SKM-1 (cell line): Measurements from ENCODE around the gene SQSTM1.
"Not testable (repeated sequence)": the region's sequence is repeated elsewhere in the genome, so short reads cannot be mapped to it uniquely, and the experiment has no call there.

ENCODE experiments used
- DNase-seq: peaks from one replicate; lab custom pipeline; 2025; ENCODE audit not compliant: unreplicated experiment; lab: John Stamatoyannopoulos, UW

Gene SQSTM1

GRCh38 chr5:179841621-179842020, 20.9 kb downstream of the SQSTM1 start:
- no peak for DNase-seq

- no peak for DNase-seq
Observed at GRCh38 chr5:179852993-179853547, 32.4 kb downstream of the SQSTM1 start.

- DNase-seq = no peak
Observed at GRCh38 chr5:179854356-179854755, 33.7 kb downstream of the SQSTM1 start.

GRCh38 chr5:179858241-179858585, 37.5 kb downstream of the SQSTM1 start:
- no peak for DNase-seq

GRCh38 chr5:179858586-179859427, 38.1 kb downstream of the SQSTM1 start, which contains the start of gene MRNIP:
Gene MRNIP (minus strand): TSS chr5:179858817. CDS start chr5:179858796, 21 bp downstream.
- peak; percentile 93 for DNase-seq

- DNase-seq = no peak
Observed at GRCh38 chr5:179860301-179860700, 39.6 kb downstream of the SQSTM1 start.

- DNase-seq = no peak
Observed at GRCh38 chr5:179862296-179862695, 41.6 kb downstream of the SQSTM1 start.

- no peak for DNase-seq
Observed at GRCh38 chr5:179862891-179863290, 42.2 kb downstream of the SQSTM1 start.

- DNase-seq = no peak
Observed at GRCh38 chr5:179863449-179864085, 42.9 kb downstream of the SQSTM1 start.

- DNase-seq = no peak
Observed at GRCh38 chr5:179864686-179865085, 44.0 kb downstream of the SQSTM1 start.

- DNase-seq = no peak
Observed at GRCh38 chr5:179865491-179866240, 45.0 kb downstream of the SQSTM1 start.

GRCh38 chr5:179866241-179867078, 45.8 kb downstream of the SQSTM1 start:
- no peak for DNase-seq

GRCh38 chr5:179867079-179867465, 46.4 kb downstream of the SQSTM1 start:
- no peak for DNase-seq

- DNase-seq = no peak
Observed at GRCh38 chr5:179867476-179867875, 46.8 kb downstream of the SQSTM1 start.

- no peak for DNase-seq
Observed at GRCh38 chr5:179868541-179868940, 47.8 kb downstream of the SQSTM1 start.

- DNase-seq = no peak
Observed at GRCh38 chr5:179869101-179869500, 48.4 kb downstream of the SQSTM1 start.

GRCh38 chr5:179869641-179870402, 49.1 kb downstream of the SQSTM1 start:
- DNase-seq = no peak

GRCh38 chr5:179870403-179870903, 49.7 kb downstream of the SQSTM1 start:
- DNase-seq = no peak

- no peak for DNase-seq
Observed at GRCh38 chr5:179870952-179871351, 50.2 kb downstream of the SQSTM1 start.

GRCh38 chr5:179871533-179871932, 50.8 kb downstream of the SQSTM1 start:
- not testable (repeated sequence) for DNase-seq
